Ovary (tissue), 3 donors: Measurements from ENCODE around the gene USP13.

Source experiments
- POLR2A ChIP-seq: fragments of 450-650 bp; IDR thresholded peaks from one replicate; pipeline ENCODE4 v1.6.1; 2017; ENCODE audit warnings: antibody characterized with exemption, mild to moderate bottlenecking, moderate library complexity
- TF ChIP-seq, protein P1 (sequence below), 3 donors: fragments of 450-650 bp in 2 of 3; fragments of 200-600 bp in 1 of 3; IDR thresholded peaks; one replicate each; pipeline versions ENCODE4 v1.5.1 to v1.8.0; 2016 to 2022; ENCODE audit warnings: antibody characterized with exemption in 3 of 3, mild to moderate bottlenecking in 1 of 3
- donor health status: DM: no; HTN: no; CAD: no.

DNA sequence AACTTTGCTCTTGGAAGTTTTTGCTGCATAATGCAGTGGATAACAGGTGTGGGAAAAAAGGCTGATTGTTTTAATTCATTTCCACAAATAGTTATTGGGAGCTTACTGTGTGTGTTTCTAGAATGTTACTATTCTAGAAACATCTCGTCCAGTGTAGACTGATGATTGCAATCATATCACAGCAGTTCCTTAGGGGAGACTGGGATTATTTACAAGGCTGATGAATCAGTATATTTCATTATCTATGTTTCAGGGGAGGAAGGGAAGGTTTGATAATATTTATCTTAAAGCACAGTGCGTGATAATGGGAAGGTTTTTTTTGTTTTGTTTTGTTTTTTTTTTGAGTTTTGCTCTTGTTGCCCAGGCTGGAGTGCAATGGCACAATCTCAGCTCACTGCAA is 2.4 kb downstream of the USP13 start:
- TF ChIP-seq, protein P1, sequence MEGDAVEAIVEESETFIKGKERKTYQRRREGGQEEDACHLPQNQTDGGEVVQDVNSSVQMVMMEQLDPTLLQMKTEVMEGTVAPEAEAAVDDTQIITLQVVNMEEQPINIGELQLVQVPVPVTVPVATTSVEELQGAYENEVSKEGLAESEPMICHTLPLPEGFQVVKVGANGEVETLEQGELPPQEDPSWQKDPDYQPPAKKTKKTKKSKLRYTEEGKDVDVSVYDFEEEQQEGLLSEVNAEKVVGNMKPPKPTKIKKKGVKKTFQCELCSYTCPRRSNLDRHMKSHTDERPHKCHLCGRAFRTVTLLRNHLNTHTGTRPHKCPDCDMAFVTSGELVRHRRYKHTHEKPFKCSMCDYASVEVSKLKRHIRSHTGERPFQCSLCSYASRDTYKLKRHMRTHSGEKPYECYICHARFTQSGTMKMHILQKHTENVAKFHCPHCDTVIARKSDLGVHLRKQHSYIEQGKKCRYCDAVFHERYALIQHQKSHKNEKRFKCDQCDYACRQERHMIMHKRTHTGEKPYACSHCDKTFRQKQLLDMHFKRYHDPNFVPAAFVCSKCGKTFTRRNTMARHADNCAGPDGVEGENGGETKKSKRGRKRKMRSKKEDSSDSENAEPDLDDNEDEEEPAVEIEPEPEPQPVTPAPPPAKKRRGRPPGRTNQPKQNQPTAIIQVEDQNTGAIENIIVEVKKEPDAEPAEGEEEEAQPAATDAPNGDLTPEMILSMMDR (IDR thresholded peaks at IDR 0.05) = no peak
- TF ChIP-seq POLR2A = no peak
